ENCODE results near the gene RHBDF2. TPM values are rescaled to one million over a fixed set of nuclear protein-coding genes. Genes with fewer than 3 reads are reported as not detected.

The RHBDF2 gene
- total RNA-seq, 1 experiment from 2014 or later = 52.3 TPM

DNA sequence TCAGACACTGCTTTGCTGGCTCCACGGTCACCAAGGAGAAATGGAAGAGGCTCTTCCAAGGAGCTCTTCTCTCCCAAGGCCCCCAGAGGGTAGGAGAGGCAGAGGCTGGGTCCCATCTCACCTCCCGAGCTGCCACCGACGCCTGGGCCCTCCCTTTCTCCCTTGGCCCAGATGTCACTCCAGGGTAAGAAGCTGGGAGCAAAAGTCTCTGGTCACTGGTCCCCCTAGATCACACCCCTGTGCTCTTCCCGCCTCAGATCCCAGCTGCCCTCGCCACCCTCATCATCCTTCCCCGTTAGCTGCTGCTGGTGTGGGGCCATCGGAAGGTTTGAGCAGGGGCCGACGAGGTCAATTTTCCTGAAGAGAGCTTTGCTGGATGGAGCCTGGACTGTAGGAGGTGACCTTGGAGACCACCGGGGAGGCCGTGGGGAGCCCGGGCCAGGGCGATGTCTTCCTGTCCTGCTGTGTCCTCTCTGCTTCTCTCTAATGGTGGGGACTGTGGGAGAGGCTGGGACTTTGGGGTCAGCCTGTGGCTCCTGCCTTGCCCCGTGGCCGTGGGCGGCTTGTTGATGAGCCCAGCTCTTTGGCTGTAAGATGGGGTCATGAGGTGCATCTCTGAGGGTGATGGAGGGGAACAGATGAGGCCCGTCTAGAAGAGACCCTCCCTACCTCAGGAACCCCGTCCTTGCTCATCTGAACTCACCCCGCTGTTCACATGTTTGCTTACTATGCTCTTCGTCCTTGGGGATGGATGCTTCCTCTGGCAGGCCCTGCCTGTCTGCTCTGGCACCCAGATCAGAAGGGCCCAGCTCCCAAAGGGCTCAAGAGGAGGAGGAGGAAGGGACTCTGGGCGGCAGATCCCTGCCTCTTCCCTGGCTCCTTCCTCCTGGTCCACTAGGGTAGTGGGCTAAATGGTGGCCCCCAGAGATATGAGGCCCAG, 11.4 kb upstream of the RHBDF2 start:
- no TSS peak for BruUV-seq (replicated peaks)
- ATAC-seq = no peak

GRCh38 chr17:76511668-76512365, 10.6 kb upstream of the RHBDF2 start:
- no peak overlapping the region for H3K9ac ChIP-seq (ENCODE audit: low read length)
- no peak for TF ChIP-seq EZH2 (IDR thresholded peaks at IDR 0.05; ENCODE audit: low read length, unreplicated experiment)
- TF ChIP-seq EZH2phosphoT487 (IDR thresholded peaks at IDR 0.05; ENCODE audit: borderline replicate concordance, low read length) = no peak
- no peak for TF ChIP-seq CTCF (conservative IDR thresholded peaks at IDR 0.05; ENCODE audit: low read depth, low read length)
- H3F3A ChIP-seq (ENCODE audit: low read length, unreplicated experiment) = no peaks in the 10 kb centered on the region
- intact Hi-C loops (cut with micrococcal nuclease) = no loop called here
- no TSS peak for BruUV-seq (replicated peaks)
- no peaks in the 10 kb centered on the region for H3K4me1 ChIP-seq (ENCODE audit: insufficient read depth, low read length)
- no peaks in the 10 kb centered on the region for H3K79me2 ChIP-seq (ENCODE audit: low read length)
- ATAC-seq (no peak), DNase-seq (no peak)
- ChIA-PET CTCF (no interaction called here), POLR2A (ENCODE audit: unreplicated experiment) (no interaction called here)
- no peak overlapping the region for H2AFZ ChIP-seq (ENCODE audit: low read length)
- H3K4me2 ChIP-seq (ENCODE audit: low read length) = no peak overlapping the region
- no peaks in the 10 kb centered on the region for H4K20me1 ChIP-seq (ENCODE audit: low read length)
- no peaks in the 10 kb centered on the region for H3K9me3 ChIP-seq (ENCODE audit: low read length)
- H3K27ac ChIP-seq (ENCODE audit: low read length) = no peak overlapping the region
- no peaks in the 10 kb centered on the region for H3K27me3 ChIP-seq (ENCODE audit: low read length)
- H3K9me2 ChIP-seq (replicated peaks; ENCODE audit: low read length) = no peaks in the 10 kb centered on the region
- H3K4me3 ChIP-seq (ENCODE audit: low read length) = no peak overlapping the region
- no peaks in the 10 kb centered on the region for H3K36me3 ChIP-seq (ENCODE audit: low read depth, low read length)

More for the DNA sequence above, 11.4 kb upstream of the RHBDF2 start:
- Histone ChIP-seq H3K9ac (ENCODE audit: low read length) (no peak overlapping the region), H3K36me3 (ENCODE audit: low read depth, low read length) (no peaks in the 10 kb centered on the region), H3K9me3 (ENCODE audit: low read length) (no peaks in the 10 kb centered on the region), H3K4me1 (ENCODE audit: insufficient read depth, low read length) (no peaks in the 10 kb centered on the region), H3K27ac (ENCODE audit: low read length) (no peak overlapping the region), H3F3A (ENCODE audit: low read length, unreplicated experiment) (no peaks in the 10 kb centered on the region), H2AFZ (ENCODE audit: low read length) (no peak overlapping the region), H3K27me3 (ENCODE audit: low read length) (no peaks in the 10 kb centered on the region), H3K79me2 (ENCODE audit: low read length) (no peaks in the 10 kb centered on the region), H4K20me1 (ENCODE audit: low read length) (no peaks in the 10 kb centered on the region), H3K9me2 (replicated peaks; ENCODE audit: low read length) (no peaks in the 10 kb centered on the region), H3K4me3 (ENCODE audit: low read length) (no peak overlapping the region), H3K4me2 (ENCODE audit: low read length) (no peak overlapping the region)
- POLR2A ChIA-PET (ENCODE audit: unreplicated experiment) = interaction anchor here (0.5 kb wide), 1 partner anchor 54 kb away, joined by 5 read pairs; no protein-coding TSS in a partner anchor
- CTCF ChIA-PET = no interaction called here
- TF ChIP-seq EZH2phosphoT487 (IDR thresholded peaks at IDR 0.05; ENCODE audit: borderline replicate concordance, low read length) (no peak), CTCF (conservative IDR thresholded peaks at IDR 0.05; ENCODE audit: low read depth, low read length) (no peak), EZH2 (IDR thresholded peaks at IDR 0.05; ENCODE audit: low read length, unreplicated experiment) (no peak)
- no peak for DNase-seq
- intact Hi-C loops (cut with micrococcal nuclease) = no loop called here
